SW 1271 (cell line): ENCODE data around the gene TTLL4.

Experiments
- DNase-seq, 2 experiments: peaks; one replicate each; lab custom pipeline; 2025; lab: John Stamatoyannopoulos, UW

TTLL4 gene

GRCh38 chr2:218782528-218782844 lies 71.9 kb downstream of the TTLL4 start:
- no peak for DNase-seq

GRCh38 chr2:218783688-218784087 lies 73.1 kb downstream of the TTLL4 start:
- DNase-seq = no peak

GRCh38 chr2:218785103-218785502 lies 74.5 kb downstream of the TTLL4 start:
- no peak for DNase-seq

- no peak for DNase-seq
These were observed 75.5 kb downstream of the TTLL4 start for GRCh38 chr2:218786133-218786532.

- DNase-seq = no peak
These were observed 78.1 kb downstream of the TTLL4 start for GRCh38 chr2:218788529-218789255.

GRCh38 chr2:218792433-218792832 lies 81.8 kb downstream of the TTLL4 start:
- no peak for DNase-seq

GRCh38 chr2:218796691-218797090 lies 86.1 kb downstream of the TTLL4 start:
- no peak for DNase-seq

- no peak for DNase-seq
These were observed 88.3 kb downstream of the TTLL4 start for GRCh38 chr2:218798767-218799504.

- no peak for DNase-seq
These were observed 89.4 kb downstream of the TTLL4 start for GRCh38 chr2:218799990-218800389.

GRCh38 chr2:218802386-218802994 lies 91.9 kb downstream of the TTLL4 start:
- no peak for DNase-seq

GRCh38 chr2:218804817-218805216 lies 94.2 kb downstream of the TTLL4 start:
- no peak for DNase-seq
